HuH-7.5 (cell line): Measurements from ENCODE around the gene ZNF429.
"Not testable (repeated sequence)": the region's sequence is repeated elsewhere in the genome, so short reads cannot be mapped to it uniquely, and the experiment has no call there.

ENCODE experiments used
- DNase-seq: peaks from one replicate; pipeline ENCODE4 v3.0.0; 2011; ENCODE audit warnings: low spot score

The ZNF429 gene

DNA sequence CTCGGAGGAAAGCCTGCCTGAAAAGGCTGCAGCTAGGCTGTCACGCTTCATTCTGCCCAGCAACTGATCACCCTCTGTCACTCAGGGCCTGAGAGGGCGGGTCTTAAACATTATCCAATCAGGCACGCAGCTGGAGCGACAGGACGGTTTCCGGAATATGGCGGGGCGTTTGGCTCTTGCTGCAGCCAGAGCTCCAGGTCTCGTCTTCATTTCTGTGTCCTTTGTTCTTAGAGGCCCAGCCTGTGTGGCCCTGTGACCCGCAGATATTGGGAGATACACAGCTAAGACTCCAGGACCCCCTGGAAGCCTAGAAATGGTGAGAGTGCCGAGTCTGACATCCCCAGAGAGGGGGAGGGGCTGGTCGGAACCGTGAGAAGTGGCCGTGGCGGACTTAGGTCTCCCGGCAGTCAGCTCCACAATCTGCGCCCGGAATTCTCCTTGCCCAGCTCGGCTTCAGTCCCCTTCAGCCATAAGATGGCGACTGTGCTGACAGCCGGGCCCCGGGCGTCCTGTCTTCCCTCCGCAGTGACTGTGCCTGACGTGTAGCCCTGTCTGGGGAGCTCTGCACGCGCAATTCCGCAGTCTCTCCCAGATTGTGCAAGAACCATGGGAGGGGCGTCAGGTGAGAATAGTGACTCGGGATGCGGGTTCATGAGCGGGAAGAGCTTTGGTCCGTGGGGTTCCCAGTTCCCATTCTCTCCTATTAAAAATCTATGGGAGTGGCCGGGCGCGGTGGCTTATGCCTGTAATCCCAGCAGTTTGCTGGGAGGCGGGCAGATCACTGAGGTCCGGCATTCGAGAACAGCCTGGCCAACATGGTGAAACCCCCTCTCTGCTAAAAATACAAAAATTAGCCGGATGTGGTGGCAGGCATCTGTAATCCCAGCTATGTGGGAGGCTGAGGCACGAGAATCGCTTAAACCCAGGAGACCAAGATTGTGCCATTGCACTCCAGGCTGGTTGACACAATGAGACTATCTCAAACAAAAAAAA, at the start of gene ZNF429:
Gene ZNF429 (plus strand): TSS at position 144 of the 993 bp plus-strand sequence. CDS start 170 bp downstream, at position 314.
- peak; percentile 97 for DNase-seq

DNA sequence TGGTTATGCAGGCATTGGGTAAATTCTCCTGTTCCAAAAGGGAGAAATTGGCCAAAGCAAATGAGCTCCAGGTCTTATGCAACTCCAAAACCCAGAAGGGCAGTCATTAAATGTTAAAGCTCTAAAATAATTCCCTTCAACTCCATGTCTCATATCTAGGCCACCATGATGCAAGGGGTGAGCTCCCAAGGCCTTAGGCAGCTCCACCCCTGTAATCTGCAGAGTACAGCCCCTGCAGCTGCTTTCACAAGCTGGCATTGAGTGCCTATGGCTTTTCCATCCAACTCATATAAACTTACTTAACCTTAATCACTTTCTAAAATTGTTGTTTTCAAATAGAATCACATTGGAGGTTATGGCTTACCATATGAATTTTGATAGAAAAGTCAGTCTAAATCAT, 44.7 kb upstream of the ZNF429 start:
- no peak for DNase-seq

DNA sequence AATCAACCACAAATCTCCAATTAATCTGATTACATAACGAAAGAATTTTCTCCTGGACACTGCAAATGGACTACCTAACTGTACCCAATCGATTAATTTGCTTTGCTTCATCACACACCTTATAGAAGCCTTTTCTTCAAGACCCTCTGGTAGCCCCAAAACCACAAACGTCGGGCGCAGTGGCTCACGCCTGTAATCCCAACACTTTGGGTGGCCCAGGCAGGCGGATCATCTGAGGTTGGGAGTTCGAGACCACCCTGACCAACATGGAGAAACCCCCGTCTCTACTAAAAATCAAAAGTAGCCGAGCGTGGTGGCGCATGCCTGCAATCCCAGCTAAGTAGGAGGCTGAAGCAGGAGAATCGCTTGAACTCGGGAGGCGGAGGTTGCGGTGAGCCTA, 42.9 kb upstream of the ZNF429 start:
- no peak for DNase-seq

DNA sequence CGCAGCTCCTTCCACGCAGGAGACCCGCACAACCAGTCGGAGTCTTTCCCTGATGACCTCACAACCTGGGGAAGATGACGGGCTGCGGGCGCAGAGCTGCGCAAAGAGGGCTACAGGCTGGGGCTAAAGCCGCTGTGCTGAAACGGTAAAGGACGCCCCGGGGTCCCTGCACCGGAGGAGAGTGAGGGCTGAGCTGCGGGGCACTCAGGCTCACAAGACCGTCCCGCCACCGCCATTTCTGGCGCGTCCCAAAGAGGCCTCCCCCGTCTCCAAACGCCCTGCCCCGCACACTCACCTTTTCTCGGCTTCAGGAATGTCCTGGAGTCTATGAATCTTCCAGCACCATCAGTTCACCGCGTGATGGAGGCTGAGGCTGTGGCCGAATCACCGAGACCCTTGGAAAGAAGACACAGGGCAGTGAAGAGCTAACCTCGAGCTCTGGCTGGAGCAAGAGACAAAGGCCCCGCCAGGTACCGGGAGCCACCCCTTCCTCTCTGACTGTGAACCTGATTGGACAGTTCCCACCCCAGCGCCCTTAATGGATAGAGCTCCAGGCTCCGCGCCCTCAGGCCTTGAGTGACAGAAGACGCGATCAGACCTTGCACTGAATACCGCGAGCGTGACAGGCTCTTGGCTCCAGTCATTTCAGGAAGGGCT, 41.8 kb upstream of the ZNF429 start:
- DNase-seq: no peak

DNA sequence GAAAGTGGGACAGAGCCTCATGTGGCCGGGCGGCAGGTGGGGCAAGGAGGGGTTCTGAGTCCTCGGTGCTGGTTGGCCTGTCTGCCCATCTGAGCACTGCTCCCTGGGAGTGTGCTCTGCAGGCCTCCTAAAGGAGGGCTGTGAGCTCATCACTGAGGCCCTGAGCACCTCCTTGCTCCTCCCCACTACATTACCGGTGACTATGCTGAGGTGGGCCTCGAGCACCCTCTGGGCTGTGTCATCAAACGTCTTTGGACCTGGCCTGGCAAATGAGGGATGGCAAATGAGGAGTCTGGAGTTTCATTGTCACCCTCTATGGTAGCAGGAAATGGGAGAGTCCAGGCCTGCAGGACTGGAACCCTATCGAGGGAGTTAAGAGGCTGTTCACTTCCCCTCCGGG, 38.8 kb upstream of the ZNF429 start:
- no peak for DNase-seq

DNA sequence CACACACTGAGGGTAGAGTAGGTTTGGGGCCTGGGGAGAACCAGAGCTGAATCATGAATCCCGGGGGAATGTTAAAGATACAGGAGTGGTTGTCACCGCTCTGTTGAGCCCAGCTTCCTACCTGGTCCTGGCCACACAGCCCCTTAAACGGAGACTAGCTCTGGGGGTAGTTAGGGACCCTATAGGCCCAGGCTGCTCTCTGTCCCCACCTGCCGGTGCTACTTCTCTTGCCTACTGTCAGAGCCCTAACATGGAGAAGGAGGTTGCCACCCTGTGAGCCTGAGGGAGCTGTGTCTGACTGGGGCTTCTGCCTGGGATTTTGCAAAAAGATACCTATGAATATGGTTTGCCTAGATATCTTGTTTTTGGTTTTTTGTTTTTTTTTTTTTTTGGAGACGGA, 36.6 kb upstream of the ZNF429 start:
- DNase-seq: no peak

DNA sequence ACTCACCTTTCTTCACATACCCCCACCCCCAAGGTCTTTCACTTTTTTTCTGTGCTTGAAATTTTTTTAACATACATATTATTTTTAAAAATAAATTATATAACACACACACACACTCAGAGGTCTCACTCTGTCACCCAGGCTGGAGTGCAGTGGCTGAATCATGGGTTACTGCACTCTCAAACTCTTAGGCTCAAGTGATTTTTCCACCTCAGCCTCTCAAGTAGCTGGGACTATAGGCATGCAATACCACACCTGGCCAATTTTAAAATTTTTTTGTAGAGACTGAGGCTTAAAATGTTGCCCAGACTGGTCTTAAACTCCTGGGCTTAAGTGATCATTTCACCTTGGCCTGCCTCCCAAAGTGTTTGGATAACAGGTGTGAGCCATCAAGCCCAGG, 32.9 kb upstream of the ZNF429 start:
- no peak for DNase-seq

DNA sequence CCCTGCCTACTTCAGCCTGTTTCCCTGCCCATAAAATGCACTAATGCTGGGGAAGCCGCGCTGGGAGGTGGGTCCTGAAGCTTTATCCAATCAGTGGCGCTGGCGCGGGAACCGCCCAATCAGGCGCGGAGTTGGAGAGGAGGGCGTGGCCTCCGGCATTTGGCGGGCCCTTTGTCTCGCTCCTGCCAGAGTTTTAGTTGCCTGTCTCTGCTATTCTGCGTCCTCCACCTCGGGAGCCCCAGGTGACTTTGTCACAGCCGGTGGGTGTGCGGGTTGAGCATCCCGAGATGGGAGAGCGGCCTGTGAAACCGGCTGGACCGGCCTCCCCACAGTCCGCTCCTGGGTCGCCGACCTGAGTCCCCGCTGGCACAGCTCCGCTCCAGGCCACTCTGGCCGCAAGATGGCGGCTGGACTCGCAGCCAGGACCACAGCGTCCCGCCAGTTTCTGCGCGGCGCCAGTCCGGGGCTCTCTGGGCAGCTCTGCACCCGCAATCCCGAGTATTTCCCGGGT, 30.7 kb upstream of the ZNF429 start:
- no peak for DNase-seq

DNA sequence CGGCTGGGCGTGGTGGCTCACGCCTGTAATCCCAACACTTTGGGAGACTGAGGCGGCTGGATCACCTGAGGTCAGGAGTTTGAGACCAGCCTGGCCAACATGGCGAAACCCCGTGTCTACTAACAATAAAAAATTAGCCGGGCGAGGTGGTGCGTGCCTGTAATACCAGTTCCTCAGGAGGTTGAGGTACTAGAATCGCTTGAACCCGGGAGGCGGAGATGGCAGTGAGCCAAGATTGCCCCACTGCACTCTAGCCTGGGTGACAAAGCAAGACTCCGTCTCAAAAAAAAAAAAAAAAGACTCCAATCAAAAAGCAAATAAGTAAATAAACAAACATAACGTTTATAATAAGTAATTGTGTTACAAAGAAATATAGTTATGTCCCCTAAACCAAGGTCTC, 23.0 kb upstream of the ZNF429 start:
- DNase-seq: not testable (repeated sequence)

DNA sequence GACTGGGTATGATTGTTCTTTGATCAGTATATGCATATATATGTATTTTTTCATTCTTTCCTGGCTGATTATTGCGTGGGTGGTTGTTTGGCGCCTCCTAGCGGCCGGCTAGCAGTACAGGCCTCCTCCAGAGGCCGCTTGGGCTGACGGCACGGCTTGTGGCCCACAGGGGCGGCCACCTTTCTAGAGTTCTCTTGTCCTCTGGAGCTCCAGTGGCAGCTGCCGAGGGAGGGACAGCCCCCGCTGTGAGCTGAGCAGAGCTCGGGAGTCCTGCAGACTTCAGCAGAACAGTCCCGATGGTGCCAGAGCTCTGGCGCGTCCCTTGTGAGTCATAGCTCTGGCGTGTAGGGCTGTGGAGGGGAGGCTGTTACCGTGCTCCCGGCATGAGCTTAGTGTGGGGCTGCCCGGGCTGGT, 22.5 kb upstream of the ZNF429 start:
- DNase-seq: no peak

DNA sequence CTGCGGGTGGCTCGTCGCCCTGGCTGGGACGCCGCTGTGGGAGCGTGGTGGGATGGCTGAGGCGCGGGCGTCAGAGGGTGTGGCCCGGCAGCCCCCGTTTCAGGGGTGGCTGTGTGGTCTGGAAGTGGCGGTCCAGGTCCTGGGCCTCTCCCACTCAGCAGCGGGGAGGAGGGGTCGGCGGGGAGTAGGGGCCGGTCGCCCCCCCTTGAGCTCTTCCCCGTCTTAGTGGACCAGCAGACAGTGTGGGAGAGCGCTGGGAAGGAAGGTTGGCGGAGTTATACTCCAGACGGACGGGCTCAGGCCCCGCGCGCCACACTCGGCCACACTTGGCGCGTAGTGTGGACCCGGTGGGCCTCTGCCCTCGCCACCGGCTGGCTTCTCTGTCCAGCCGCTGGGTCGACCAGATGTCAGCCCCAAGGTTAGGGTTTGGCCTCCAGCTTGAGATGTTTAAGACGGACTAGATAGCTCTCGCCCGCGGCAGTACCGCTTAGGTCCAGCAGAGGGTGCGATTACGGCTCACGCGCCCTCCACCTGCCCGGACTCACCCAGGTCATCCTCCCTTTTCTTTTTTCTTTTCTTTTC, 21.7 kb upstream of the ZNF429 start:
- peak; percentile 75 for DNase-seq

DNA sequence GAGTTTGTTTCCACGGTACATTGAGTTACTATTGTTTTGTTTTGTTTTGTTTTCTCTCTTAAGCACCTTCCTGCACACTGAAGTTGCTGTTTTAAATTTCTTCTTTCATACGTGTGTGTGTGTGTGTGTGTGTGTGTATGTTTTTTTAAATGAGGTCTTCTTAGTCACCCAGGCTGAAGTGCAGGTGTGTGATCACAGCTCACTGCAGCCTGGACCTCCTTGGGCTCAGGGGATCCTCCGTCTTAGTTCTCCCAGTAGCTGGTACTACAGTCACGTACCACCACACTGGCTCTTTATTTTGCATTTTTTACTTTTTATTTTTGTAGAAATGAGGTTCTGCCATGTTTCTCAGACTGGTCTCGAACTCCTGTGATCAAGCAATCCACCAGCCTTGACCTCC, 20.8 kb upstream of the ZNF429 start:
- no peak for DNase-seq

DNA sequence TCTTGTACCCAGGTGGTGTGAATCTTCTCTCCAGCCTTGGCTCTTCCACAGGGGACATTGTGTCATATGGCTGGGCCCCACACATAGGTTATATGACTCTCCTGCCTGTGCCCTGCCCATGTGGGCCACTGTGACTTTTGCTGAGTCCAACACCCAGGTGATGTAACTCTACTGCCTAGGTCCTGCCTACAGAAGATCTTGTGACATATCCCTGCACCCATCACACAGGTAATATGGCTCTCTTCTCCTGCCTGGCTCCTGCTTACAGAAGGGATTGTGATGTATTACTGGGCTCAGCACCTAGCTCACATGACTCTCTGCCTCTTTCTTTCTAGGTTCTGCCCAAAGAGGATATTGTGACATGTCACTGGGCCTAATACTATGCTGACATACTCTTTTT, 19.5 kb upstream of the ZNF429 start:
- DNase-seq: no peak

DNA sequence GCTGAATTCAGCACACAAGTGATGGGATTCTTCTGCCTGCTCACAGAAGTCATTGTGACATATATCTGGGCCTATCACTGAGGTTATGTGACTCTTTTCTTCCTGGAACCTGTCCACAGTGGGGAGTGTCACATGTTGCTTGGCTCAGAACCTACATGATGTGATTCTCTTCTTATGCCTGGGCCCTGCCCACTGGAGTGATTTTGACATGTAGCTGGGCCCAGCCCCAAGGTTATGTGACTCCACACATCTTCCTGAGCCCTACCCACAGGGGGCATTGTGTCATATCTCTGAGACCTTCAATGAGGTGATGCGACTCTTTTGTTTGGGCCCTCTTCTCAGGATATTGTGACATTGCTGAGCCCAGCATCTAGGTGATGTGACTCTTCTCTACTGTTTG, 17.4 kb upstream of the ZNF429 start:
- DNase-seq: no peak

DNA sequence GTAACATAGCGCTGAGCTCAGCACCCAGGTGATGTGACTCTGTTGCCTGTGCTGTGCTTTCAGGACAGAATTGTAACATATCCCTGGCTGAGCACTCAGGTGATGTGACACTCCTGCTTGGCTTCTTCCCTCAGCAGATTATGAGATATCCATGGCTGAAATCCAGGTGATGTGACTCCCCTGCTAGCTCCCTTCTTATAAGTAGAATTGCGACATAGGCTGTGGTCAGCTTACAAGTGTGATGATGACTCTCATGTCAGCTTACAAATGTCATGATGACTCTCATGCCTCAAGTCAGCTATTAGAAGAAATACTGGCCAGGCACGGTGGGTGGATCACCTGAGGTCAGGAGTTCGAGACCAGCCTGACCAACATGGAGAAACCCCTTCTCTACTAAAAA, 14.3 kb upstream of the ZNF429 start:
- DNase-seq: no peak

DNA sequence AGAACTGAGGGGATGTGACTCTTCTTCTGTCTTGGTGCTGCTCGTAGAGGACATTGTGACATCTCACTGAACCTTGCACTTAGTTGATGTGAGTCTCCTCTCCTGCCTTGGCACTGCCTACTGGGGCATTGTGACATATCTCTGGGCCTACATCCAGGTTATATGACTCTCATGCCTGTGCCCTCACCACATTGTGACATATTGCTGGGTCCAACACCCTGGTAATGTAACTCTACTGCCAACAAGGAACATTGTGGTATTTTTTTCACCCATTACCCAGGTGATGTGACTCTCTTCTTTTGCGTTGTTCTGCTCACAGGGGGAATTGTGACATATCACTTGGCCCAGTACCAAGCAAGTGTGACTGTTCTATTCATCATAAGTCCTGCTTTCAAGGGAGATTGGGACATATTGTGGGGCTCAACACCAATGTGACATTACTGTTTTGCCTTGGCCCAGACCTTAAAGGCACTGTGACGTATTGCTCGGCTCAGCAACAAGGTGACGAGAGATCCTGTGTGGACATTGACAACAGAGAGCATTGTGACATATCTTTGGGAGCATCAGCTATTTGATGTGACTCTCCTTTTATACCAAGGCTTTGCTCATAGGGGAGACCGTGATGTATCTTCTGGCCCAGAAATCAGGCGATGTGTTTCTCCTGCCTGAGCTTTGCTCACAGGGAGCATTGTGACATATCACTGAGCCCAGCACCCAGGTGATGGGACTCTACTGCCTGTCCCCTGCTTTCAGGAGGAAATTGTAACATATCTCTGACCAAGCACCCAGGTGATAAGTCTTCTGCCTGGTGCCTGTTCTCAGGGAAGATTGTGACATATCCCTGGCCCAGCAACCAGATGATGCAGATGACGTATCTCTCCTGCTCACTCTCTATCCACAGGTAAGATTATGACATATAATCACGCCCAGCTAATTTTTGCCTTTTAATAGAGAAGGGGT, 12.2 kb upstream of the ZNF429 start:
- DNase-seq: no peak

DNA sequence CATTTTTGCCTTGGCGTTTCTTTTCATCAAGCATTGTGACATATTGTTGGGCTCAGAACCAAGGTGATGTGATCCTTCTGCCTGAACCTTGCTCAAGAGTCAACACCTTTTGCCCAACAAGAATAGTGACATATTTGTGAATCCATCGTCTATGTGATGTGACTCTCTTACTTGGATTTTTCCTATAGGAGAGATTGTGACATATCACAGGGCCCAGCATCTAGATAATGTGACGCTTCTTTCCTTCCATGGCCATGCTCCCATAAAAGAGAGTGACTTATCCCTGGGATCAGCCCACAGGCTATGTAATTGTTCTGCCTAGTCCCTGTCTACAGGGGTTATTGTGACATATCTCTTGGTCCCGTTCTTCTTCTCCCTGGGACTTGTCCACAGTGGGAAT, 8.5 kb upstream of the ZNF429 start:
- DNase-seq: no peak

DNA sequence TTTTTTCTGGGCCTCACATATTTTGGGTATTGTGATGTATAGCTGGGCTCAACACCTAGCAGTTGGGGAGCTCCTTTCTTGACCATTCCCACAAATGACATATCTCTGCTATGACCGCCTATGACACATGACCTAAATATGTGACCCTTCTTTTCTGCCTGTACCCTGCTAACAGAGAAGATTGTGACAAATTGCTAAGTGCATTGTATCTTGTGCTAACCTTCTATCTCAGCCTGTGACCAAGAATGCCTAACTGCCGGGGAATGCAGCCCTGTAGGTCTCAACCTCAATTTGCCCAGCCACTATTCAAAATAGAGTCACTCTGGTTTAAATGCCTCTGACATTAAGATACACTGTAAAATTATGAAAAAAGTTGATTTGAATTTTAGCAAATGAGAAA, 6.8 kb upstream of the ZNF429 start:
- DNase-seq: no peak

DNA sequence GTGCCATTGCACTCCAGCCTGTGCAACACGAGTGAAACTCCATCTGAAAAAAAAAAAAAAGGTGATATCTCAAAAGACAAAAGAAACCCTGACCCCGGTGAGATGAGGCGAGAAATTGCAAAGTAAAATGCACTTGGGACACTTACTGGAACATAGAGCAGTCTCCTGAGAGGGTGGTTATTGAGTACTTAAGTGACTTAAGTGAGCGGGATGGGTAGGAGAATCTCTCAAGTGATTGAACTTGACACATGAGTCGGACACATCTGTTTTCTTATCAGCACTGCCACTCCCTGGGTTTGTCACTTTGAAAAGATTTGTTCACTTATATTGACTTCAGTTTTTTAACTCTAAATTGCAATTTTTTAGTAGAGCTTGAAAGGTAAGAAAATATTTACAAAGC, 2.8 kb downstream of the ZNF429 start:
- DNase-seq: no peak

DNA sequence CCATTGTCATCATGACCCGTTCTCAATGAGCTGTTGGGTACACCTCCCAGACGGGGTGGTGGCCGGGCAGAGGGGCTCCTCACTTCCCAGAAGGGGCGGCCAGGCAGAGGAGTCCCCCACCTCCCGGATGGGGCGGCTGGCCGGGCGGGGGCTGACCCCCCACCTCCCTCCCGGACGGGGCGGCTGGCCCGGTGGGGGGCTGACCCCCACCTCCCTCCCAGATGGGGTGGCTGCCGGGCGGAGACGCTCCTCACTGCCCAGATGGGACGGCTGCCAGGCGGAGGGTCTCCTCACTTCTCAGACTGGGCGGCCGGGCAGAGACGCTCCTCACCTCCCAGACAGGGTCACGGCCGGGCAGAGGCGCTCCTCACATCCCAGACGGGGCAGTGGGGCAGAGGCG, 5.7 kb downstream of the ZNF429 start:
- DNase-seq: not testable (repeated sequence)

DNA sequence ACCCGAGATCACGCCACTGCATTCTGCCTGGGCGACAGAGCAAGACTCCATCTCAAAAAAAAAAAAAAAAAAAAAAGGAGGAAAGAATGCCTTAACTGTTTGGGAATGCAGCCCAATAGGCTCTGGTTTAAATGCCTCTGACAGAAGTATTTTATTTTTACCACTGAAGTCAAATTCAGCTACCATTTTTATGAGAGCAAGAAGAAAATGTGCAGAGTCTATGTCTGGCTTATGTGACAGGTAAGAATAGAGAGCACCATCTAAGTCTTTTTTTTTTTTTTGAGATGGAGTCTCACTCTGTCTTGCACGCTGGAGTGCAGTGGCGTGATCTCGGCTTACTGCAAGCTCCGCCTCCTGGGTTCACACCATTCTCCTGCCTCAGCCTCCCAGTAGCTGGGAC, 7.2 kb downstream of the ZNF429 start:
- not testable (repeated sequence) for DNase-seq

DNA sequence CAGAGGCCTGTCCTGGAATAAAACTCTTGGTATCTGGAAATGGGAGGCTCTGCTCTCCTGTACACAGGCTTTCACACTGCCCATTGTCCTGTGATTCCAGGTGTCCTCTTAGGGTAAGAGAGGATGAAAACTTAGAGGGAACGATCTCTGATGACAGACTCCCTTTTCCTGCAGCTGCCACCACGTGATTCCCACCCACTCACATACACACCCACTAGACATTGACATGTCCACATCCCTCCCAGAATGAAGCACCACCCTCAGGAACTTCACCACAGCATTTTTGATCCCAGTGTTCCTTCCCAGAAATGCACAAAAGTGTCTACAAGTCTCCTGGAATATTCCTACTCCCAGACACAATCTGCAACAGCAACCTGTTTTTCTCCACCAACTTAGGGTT, 8.2 kb downstream of the ZNF429 start:
- no peak for DNase-seq
